ENCODE measurements around the gene NXPE1.

NXPE1 gene

GRCh38 chr11:114482114-114482513 lies 77.6 kb downstream of the NXPE1 start:
- TF ChIP-seq CTCF (IDR thresholded peaks at IDR 0.05; ENCODE audit: insufficient read depth, low read depth, low read length, missing control alignments) = no peak
- no peak for DNase-seq (ENCODE audit: low read depth)
- H3K4me3 ChIP-seq (ENCODE audit: low read length) = no peak overlapping the region

- no peak overlapping the region for H3K4me3 ChIP-seq (ENCODE audit: low read length)
- DNase-seq (ENCODE audit: low read depth) = peak; percentile 31
- TF ChIP-seq CTCF (IDR thresholded peaks at IDR 0.05; ENCODE audit: insufficient read depth, low read depth, low read length, missing control alignments) = no peak
These were observed 80.3 kb downstream of the NXPE1 start for GRCh38 chr11:114479331-114479730.

- no peak overlapping the region for H3K4me3 ChIP-seq (ENCODE audit: low read length)
- no peak for TF ChIP-seq CTCF (IDR thresholded peaks at IDR 0.05; ENCODE audit: insufficient read depth, low read depth, low read length, missing control alignments)
- DNase-seq (ENCODE audit: low read depth) = peak; percentile 59
These were observed 80.9 kb downstream of the NXPE1 start for GRCh38 chr11:114478768-114479167.

GRCh38 chr11:114478001-114478410 lies 81.7 kb downstream of the NXPE1 start:
- no peak for DNase-seq (ENCODE audit: low read depth)
- no peak for TF ChIP-seq CTCF (IDR thresholded peaks at IDR 0.05; ENCODE audit: insufficient read depth, low read depth, low read length, missing control alignments)
- no peak overlapping the region for H3K4me3 ChIP-seq (ENCODE audit: low read length)

- DNase-seq (ENCODE audit: low read depth) = no peak
- H3K4me3 ChIP-seq (ENCODE audit: low read length) = no peak overlapping the region
- no peak for TF ChIP-seq CTCF (IDR thresholded peaks at IDR 0.05; ENCODE audit: insufficient read depth, low read depth, low read length, missing control alignments)
These were observed 87.0 kb downstream of the NXPE1 start for GRCh38 chr11:114472661-114473060.
